NCI-H510A (cell line): ENCODE results near the gene ST7.
"Not testable (repeated sequence)": the region's sequence is repeated elsewhere in the genome, so short reads cannot be mapped to it uniquely, and the experiment has no call there.

Experiments
- DNase-seq: peaks from one replicate; lab custom pipeline; 2025; lab: John Stamatoyannopoulos, UW

Gene ST7

DNA sequence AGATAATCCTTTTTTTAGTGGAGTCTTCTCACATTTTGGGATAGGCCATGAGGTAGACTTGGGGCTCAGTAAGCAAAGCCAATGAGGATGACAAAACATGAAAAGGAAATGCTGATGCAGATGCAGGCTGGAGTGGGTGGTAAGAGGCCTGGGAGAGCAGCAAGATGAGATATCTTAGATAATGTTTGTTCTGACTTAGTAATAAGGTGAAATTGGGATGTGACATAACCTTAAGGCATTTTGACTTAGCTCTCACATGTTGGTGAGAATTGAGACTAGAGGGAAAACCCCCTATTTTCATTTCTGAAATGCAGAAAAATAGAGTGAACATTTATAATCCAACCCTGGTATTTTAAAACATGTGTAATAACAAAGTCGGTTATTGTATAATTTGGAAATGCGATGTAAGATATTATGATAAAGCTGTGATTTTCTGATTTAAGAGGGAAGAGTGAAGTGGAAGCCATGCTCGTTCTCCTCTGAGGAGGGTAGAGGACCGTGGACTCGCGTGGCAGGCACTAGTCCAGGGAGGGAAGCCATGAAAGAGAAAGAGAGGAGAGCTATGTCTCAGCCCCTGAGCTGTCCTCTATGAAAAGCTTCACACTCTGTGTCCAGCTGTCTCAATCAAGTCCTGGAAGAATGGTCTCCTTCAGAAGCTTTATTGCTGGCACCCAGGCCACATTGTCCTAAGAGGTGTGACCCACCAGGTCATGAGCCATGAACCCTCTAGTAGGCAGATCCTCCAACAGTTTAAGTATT lies 57.3 kb downstream of the ST7 start:
- no peak for DNase-seq

GRCh38 chr7:117011419-117012260 lies 58.3 kb downstream of the ST7 start:
- DNase-seq = no peak

GRCh38 chr7:117012284-117012683 lies 59.0 kb downstream of the ST7 start:
- no peak for DNase-seq

DNA sequence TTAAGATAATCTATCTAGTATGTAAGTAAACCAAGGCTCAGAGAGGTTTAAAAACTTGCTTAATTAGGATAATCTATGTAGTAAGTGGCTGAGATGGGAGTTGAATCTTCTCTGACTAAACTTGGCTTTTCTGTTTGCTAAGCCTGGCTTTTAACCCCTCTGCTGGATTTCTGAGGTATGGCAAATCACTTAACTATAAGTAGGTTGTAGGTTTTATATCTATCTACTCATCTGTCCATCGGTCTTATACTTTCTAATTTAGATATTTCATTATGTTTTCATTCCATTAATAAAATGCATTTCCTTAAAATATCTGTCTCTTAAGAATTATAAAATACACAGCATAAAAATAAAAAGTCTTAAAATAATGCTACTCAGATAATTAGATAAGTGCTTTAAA lies 59.4 kb downstream of the ST7 start:
- DNase-seq = no peak

DNA sequence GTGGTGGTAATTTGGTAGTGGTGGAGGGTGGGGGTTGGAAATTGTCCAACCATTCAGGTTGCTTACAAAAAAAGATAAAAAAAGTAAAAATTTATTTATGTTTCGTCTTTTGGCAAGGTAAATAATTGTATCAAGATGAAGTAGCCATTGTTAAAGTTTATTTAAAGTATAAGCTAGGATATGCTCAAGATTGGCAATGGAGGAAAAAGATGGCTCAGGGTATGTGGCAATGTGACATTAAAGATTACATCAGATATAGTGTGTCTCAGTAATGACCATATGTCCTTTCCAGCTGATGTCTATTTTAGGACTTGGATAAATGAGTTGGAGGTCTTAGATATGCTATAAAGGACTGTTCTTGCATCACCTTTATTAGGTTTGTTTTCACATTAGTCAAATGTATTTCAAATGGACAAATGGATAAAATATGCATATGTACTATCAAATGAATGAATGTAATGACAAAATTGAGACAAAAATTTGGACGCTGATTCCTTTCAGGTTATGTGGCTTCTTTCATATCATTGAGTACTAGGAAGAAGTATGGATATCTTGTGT lies 60.9 kb downstream of the ST7 start:
- no peak for DNase-seq

GRCh38 chr7:117014673-117015133 lies 61.4 kb downstream of the ST7 start:
- DNase-seq = no peak

DNA sequence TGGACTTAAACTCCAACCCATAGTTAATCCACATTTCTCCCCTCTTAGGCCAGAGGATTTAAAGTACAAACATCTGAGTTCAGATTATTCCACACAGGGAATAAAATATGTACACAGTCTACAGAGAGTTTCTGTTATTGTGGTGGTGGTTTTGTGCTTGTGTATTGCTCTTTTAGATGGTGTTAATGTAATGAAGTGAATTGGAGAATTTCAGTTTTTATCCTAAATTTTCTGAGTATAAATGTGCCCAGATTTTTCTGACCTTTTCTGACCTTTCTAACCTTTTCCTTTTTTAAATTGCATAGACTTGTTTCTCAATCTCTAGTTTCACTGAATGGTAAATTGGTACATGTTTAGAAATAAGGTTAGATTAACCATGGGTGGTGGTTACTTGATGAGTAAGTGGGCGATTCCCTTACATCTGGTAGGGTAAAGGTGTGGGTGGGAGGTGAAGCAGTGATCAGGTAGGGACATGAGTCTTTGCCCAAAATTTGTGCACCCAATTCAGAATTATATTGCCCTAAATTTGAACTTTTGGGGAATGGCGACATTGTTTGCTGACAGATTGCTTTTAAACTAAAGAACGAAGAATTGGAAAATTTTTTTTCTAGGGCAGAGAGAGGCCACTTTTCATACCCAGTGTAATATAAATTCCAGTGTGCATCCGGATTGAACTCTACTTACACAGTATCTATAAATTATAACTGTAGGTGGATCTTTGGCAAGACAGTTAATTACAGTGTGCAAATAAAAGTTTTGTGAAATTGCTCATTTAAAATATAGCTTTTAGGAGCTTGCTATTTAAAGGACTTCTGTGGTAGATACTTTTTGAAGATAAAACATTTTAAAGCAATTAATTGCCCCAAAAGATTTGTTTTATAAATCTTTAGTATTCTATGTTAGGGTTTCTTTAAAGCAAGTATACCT lies 62.2 kb downstream of the ST7 start:
- DNase-seq = no peak

- no peak for DNase-seq
These were observed 63.7 kb downstream of the ST7 start for GRCh38 chr7:117017017-117017451.

- no peak for DNase-seq
These were observed 64.5 kb downstream of the ST7 start for GRCh38 chr7:117017702-117018266.

- DNase-seq = no peak
These were observed 65.4 kb downstream of the ST7 start for GRCh38 chr7:117018713-117019112.

DNA sequence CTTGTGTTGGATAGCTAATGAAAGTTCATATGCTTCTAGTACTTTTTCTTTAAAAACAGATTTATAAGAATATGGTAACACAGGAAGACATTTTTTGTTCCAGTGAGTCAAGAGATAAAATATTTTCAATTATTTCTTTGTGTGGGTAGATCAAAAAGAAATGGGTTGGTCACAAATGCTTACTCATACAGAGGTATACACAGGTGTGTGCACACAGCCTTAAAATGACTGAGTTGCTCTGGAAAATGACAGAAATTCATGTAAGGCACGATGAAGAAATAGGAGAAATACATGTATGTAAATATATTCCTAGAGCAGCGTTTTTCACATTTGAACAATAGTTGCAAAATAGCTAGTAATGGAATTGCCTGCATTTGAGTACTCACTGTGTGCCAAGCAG lies 66.0 kb downstream of the ST7 start:
- no peak for DNase-seq

DNA sequence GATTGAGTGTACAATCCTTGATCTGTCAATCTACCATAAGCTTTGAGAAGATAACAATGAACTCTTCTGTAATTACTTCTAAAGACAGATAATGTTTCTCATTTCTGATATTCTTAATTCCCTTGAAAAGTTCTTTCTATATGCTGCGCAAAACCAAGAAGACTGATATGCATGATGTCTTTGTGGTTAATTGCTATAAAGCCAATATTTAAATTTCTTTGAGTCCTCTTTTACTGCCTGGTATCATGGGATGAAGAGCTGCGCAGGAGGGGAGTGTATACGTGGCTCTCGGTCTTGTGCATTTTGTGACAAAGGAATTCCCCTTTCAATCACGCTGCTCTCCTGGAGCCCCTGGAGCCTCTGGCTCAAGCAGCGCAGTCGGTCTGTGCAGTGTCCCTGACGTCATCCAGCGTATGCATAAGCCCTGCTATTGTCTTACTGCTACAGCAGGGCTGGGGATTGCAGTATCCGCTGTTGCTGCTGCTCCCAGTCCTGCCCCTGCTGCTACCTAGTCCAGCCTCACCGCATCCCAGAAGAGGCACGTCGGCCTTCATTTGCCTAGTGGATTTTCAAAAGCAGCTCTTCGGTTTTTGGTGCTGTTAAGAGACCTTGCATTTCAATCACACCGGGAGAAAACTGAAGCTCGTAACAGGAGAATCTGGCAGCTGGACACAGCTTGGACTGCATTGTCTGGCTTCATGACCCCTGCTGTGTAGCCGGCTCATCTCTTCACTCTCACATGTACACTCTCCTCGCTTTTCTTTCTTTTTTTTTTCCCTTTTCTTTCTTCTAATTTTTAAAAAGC lies 66.7 kb downstream of the ST7 start:
- DNase-seq = peak; percentile 76

DNA sequence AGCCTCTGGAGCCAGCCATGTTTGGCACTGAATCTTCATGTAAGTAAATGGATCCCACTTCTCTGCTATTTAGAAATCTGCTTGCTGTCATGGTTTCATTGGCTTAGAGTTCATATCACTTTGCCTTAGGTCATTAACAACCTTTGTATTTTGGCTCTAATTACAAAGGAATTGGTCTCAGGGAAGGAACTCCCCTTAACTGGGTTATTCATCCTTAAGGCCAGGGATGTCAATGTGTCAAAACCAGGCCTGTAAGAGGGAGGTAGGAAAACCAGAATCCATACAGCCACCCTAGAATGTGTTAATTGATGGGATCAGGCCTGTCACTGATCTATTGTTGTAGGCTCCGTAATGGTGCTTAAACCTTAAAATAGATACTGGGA lies 67.3 kb downstream of the ST7 start:
- DNase-seq = no peak

DNA sequence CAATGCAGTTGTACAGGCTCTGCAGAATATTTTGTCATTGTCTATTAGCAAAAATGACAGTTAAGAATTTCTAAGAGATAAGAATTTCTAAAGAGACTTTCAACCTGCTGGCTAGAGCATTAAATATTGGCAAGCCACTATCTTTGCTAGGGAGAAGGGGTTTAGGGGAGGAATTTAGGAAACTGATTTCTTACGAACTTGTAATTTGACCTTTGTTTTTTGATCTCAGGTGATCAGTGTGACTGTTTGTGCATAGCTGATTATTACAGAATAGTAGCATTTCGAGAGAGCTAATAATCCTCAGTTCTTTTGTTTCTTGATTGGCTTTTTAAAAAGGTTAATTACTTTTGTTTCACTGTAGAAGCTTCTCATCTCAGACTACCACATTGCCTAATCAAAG lies 68.1 kb downstream of the ST7 start:
- DNase-seq = no peak

- no peak for DNase-seq
These were observed 68.7 kb downstream of the ST7 start for GRCh38 chr7:117021986-117022385.

GRCh38 chr7:117023325-117023854 lies 70.1 kb downstream of the ST7 start:
- no peak for DNase-seq

DNA sequence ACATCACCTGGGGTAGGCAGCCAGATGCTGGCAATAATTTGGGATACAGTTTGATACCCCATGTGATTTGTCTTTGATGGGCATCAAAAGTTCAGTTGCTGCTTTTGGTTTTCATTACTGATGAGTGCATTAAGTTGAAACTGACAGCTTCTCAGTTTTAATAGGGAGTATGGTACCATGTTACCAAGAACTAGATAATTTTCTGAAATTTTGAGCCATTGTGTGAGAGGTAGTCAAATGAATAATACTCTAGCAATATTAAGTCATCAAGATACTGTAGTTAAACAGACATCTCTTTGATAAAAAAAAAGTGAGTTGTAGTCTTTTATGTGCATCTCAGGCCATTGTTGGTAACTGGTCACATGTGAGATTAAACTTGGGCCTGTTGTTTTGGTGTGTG lies 71.5 kb downstream of the ST7 start:
- no peak for DNase-seq

GRCh38 chr7:117025891-117026290 lies 72.6 kb downstream of the ST7 start:
- no peak for DNase-seq

GRCh38 chr7:117030346-117030745 lies 77.0 kb downstream of the ST7 start:
- DNase-seq = not testable (repeated sequence)

DNA sequence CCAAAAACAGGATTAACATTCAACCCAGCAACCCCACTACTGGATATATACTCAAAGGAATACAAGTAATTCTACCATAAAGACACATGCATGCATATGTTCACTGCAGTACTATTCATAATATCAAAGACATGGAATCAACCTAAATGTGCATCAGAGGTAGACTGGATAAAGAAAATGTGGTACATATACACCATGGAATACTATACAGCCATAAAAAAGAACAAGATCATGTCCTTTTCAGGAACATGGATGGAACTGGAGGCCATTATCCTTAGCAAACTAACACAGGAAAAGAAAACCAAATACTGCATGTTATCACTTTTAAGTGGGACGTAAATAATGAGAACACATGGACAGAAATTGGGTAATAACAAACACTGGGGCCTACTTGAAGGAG lies 77.5 kb downstream of the ST7 start:
- not testable (repeated sequence) for DNase-seq
